Fibroblast of pulmonary artery (primary cell): Measurements from ENCODE around the gene SAMSN1.

Experiments used
- DNase-seq: peaks from one replicate; pipeline ENCODE4 v3.0.0-alpha.2; 2010; ENCODE audit warnings: low read depth
- H3K4me3 ChIP-seq: replicated peaks from 2 replicates; pipeline ENCODE4 v1.5.1; 2011; ENCODE audit warnings: low read depth, mild to moderate bottlenecking, control low read depth, low read length, moderate library complexity
- CTCF ChIP-seq: IDR thresholded peaks from 2 replicates; pipeline ENCODE4 v1.5.1; 2011; ENCODE audit warnings: mild to moderate bottlenecking, control low read depth, low read length, inconsistent platforms; ENCODE audit errors: missing control alignments

The SAMSN1 gene

GRCh38 chr21:14566894-14567293, 20.8 kb upstream of the SAMSN1 start:
- no peak for TF ChIP-seq CTCF
- no peak overlapping the region for H3K4me3 ChIP-seq
- no peak for DNase-seq

- no peak overlapping the region for H3K4me3 ChIP-seq
- no peak for TF ChIP-seq CTCF
- no peak for DNase-seq
These were observed 16.8 kb upstream of the SAMSN1 start for GRCh38 chr21:14562959-14563358.

GRCh38 chr21:14560555-14560954, 14.4 kb upstream of the SAMSN1 start:
- TF ChIP-seq CTCF: no peak
- no peak overlapping the region for H3K4me3 ChIP-seq
- DNase-seq: no peak

- DNase-seq: no peak
- H3K4me3 ChIP-seq: no peak overlapping the region
- TF ChIP-seq CTCF: no peak
These were observed 14.0 kb upstream of the SAMSN1 start for GRCh38 chr21:14560139-14560538.

GRCh38 chr21:14559102-14559501, 13.0 kb upstream of the SAMSN1 start:
- DNase-seq: no peak
- no peak overlapping the region for H3K4me3 ChIP-seq
- TF ChIP-seq CTCF: no peak

- TF ChIP-seq CTCF: no peak
- no peak overlapping the region for H3K4me3 ChIP-seq
- no peak for DNase-seq
These were observed 11.3 kb upstream of the SAMSN1 start for GRCh38 chr21:14557413-14557812.

- peak; percentile 7 for DNase-seq
- H3K4me3 ChIP-seq: no peak overlapping the region
These were observed 8.8 kb upstream of the SAMSN1 start for GRCh38 chr21:14554948-14555347.

More at GRCh38 chr21:14554948-14555347, 8.8 kb upstream of the SAMSN1 start:
- TF ChIP-seq CTCF: no peak
